NCI-H446 (cell line): Measurements from ENCODE around the gene DNASE2B.

Source experiments
- DNase-seq, 2 experiments: peaks; one replicate each; lab custom pipeline; 2025; lab: John Stamatoyannopoulos, UW

The DNASE2B gene

DNA sequence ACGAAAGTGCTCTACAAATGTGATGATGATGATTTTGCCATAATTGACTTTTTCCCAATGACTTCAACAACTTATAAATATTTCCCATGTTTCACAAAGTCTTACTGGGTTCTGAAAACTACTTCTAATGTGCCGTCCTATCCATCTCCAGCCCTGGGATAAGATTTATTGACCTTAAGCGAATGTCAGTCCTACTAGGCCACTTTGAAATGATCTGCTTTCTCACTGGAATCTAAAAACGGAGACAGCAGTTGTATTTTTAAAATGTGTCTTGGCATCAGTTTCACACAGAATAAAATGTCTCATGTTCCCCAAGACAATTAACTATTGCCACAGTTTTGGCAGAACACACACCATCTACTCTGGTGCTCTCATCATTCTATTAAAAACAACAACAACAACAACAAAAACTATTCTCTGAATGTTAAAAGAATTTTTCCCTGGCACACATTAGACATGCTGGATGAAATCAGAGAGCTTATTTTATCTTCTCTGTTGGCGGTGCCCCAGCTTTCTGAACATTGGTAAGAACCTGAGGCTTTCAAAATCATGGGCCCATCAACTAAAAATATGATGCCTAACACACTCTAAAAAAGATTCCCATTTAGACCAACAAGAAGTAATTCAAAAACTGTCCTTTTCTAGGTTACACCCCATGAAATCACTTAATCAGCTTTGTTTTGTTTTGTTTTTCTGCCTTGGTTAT, 23.1 kb upstream of the DNASE2B start:
- DNase-seq = peak; percentile 30 to 61

GRCh38 chr1:84376000-84376910, 22.0 kb upstream of the DNASE2B start:
- no peak for DNase-seq

DNA sequence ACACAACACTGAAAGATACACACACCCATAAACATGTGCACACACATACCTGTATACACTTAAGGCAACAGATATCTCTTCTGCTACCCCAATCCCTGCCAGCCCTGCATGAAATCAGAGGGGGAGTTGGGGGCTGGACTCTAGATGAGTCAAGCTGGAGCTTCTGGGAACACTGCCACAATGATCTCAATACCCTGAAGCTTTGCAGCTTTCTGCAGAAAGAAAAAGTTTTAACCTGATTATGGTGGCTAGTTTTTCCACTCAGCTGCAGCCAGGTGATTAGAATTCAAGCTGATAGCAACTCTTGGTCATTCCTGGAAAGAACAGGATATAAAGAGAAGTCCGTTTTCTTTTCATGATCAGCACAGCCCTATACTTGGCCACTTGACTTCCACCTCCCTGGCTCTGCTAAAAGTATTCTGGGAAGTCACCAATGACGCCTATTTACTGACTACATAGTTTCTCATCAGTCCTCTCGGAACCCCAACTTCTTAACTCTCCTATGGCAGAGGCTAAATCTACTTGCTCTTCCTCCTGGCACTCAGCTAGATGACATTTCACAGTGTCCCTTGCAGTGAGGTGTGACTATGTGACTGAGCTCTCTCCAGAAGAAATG, 20.7 kb upstream of the DNASE2B start:
- DNase-seq = peak in 1 of 2 experiments; percentile 64

- no peak for DNase-seq
These were observed 19.0 kb upstream of the DNASE2B start for GRCh38 chr1:84379138-84379916.

GRCh38 chr1:84379917-84380180, 18.4 kb upstream of the DNASE2B start:
- DNase-seq = no peak

DNA sequence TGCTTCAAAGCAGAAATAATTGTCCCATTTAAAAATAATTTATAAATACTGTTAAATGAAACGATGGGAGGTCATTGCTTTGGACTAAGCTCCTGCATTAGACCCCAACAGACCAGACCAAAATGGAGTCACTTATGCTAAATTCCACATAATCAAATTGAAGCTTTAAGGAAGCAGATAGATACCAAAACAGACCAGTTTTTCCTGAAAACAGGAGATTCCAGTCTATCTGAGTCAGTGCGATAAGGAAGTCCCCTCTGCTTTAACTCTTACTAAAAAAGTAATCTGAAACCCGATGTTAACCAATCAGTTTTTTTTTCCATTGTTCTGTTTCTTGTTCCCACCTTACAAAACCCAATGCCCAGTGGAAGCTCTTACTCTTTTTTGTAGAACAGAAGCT, 16.2 kb upstream of the DNASE2B start:
- no peak for DNase-seq

- no peak for DNase-seq
These were observed 12.9 kb upstream of the DNASE2B start for GRCh38 chr1:84385347-84385746.

GRCh38 chr1:84386716-84387479, 11.4 kb upstream of the DNASE2B start:
- DNase-seq = no peak

DNA sequence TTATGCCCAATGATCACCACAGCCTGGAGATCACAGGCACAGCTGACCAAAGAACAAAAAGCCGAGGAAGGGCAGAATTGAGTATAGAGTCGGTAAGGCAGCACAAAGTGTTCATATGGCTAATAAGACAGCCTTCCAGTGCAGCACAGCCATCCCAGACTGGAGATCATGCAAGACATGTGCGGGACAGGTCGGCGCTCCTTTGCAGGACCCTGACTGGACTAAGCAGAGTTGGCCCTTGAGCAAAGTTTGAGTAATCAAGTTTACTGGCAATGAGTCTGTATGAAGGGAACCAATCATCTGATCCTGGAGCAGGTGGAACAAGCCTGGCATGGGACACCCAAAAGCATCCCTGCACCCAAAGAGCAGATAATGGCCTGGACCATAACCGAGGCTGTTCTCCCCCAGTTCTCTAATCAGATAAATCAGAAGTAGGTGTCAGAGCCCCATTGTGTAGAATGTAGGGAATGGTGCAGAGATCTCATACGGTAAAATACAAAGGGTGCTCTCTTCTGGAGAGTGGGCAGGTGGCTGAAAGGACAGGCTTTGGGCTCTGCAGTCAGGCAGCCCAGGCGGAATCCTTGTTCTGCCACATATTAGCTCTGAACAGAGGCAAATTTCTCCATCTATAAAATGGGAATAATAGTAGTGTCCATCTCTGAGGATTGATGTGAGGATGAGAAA, 10.7 kb upstream of the DNASE2B start:
- no peak for DNase-seq

DNA sequence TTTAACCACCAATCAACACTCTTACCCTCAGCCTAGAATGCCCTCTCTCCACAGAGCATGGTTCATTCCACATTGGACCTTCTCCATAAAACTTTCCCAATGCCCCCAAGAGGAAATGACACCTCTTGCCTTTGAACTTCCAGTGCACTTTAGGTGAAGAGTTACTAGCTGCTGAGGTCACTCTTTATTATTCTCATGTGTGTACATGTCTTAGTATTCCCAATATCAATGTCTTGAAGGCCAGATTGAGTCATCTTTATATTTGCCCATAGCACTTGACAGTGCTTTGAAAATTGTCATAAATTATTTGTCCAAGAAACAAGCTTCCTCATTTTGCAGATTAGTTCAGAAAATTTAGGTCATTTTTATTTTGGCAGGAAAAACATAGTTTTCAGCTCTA, 8.1 kb upstream of the DNASE2B start:
- DNase-seq = no peak

GRCh38 chr1:84401156-84401555, 2.9 kb downstream of the DNASE2B start:
- DNase-seq = no peak

- peak in 1 of 2 experiments; percentile 36 for DNase-seq
These were observed 3.8 kb downstream of the DNASE2B start for GRCh38 chr1:84402060-84402459.

GRCh38 chr1:84402501-84402900, 4.2 kb downstream of the DNASE2B start:
- DNase-seq = no peak

GRCh38 chr1:84403347-84403746, 5.1 kb downstream of the DNASE2B start:
- no peak for DNase-seq

- DNase-seq = peak in 1 of 2 experiments; percentile 14
These were observed 8.1 kb downstream of the DNASE2B start for GRCh38 chr1:84406346-84406861.

GRCh38 chr1:84407524-84407923, 9.2 kb downstream of the DNASE2B start:
- DNase-seq = no peak

GRCh38 chr1:84407958-84408422, 9.7 kb downstream of the DNASE2B start:
- DNase-seq = no peak

- no peak for DNase-seq
These were observed 11.6 kb downstream of the DNASE2B start for GRCh38 chr1:84409888-84410287.

GRCh38 chr1:84410328-84411095, 12.2 kb downstream of the DNASE2B start:
- DNase-seq = no peak
